ENCODE data around the gene MMP26.
"Not testable (repeated sequence)": the region's sequence is repeated elsewhere in the genome, so short reads cannot be mapped to it uniquely, and the experiment has no call there.

MMP26 gene

GRCh38 chr11:4682623-4683419 is 21.8 kb upstream of the MMP26 start:
- Histone ChIP-seq H3K36me3 (ENCODE audit: insufficient read depth, low read length) (no peaks in the 10 kb centered on the region), H3K4me3 (ENCODE audit: low read length) (no peak overlapping the region), H3K4me1 (ENCODE audit: control insufficient read depth, insufficient read depth, low read length) (no peaks in the 10 kb centered on the region), H3K4me2 (ENCODE audit: low read length) (no peak overlapping the region), H3K9ac (ENCODE audit: low read depth, low read length) (no peak overlapping the region), H3K9me3 (replicated peaks; ENCODE audit: low read length) (no peaks in the 10 kb centered on the region), H3K27me3 (ENCODE audit: control insufficient read depth, insufficient read depth, low read length) (no peaks in the 10 kb centered on the region)

GRCh38 chr11:4684631-4685285 is 19.8 kb upstream of the MMP26 start:
- no peak overlapping the region for H3K4me2 ChIP-seq (ENCODE audit: low read length)
- no peak overlapping the region for H3K9ac ChIP-seq (ENCODE audit: low read depth, low read length)
- no peaks in the 10 kb centered on the region for H3K4me1 ChIP-seq (ENCODE audit: control insufficient read depth, insufficient read depth, low read length)
- no peaks in the 10 kb centered on the region for H3K36me3 ChIP-seq (ENCODE audit: insufficient read depth, low read length)
- no peak overlapping the region for H3K4me3 ChIP-seq (ENCODE audit: low read length)
- no peaks in the 10 kb centered on the region for H3K27me3 ChIP-seq (ENCODE audit: control insufficient read depth, insufficient read depth, low read length)
- no peaks in the 10 kb centered on the region for H3K9me3 ChIP-seq (replicated peaks; ENCODE audit: low read length)

GRCh38 chr11:4695442-4695841 is 9.1 kb upstream of the MMP26 start:
- Histone ChIP-seq H3K4me3 (ENCODE audit: low read length) (no peak overlapping the region), H3K9me3 (replicated peaks; ENCODE audit: low read length) (no peaks in the 10 kb centered on the region), H3K4me2 (ENCODE audit: low read length) (no peak overlapping the region), H3K9ac (ENCODE audit: low read depth, low read length) (no peak overlapping the region), H3K36me3 (ENCODE audit: insufficient read depth, low read length) (no peaks in the 10 kb centered on the region), H3K27me3 (ENCODE audit: control insufficient read depth, insufficient read depth, low read length) (peaks cover 3% of the 10 kb centered on the region), H3K4me1 (ENCODE audit: control insufficient read depth, insufficient read depth, low read length) (no peaks in the 10 kb centered on the region)

GRCh38 chr11:4697585-4697984 is 7.0 kb upstream of the MMP26 start, which contains the start of gene OR51E2:
OR51E2 (minus strand) TSS chr11:4697853; CDS start chr11:4682711, 15,142 bp downstream.
- no peaks in the 10 kb centered on the region for H3K36me3 ChIP-seq (ENCODE audit: insufficient read depth, low read length)

GRCh38 chr11:4699697-4700435 is 4.7 kb upstream of the MMP26 start:
- Histone ChIP-seq H3K9me3 (replicated peaks; ENCODE audit: low read length) (no peaks in the 10 kb centered on the region), H3K36me3 (ENCODE audit: insufficient read depth, low read length) (no peaks in the 10 kb centered on the region), H3K27me3 (ENCODE audit: control insufficient read depth, insufficient read depth, low read length) (peaks cover 3% of the 10 kb centered on the region), H3K4me2 (ENCODE audit: low read length) (no peak overlapping the region), H3K4me3 (ENCODE audit: low read length) (no peak overlapping the region), H3K4me1 (ENCODE audit: control insufficient read depth, insufficient read depth, low read length) (no peaks in the 10 kb centered on the region), H3K9ac (ENCODE audit: low read depth, low read length) (no peak overlapping the region)

More at GRCh38 chr11:4697585-4697984, 7.0 kb upstream of the MMP26 start, which contains the start of gene OR51E2:
- Histone ChIP-seq H3K9me3 (replicated peaks; ENCODE audit: low read length) (no peaks in the 10 kb centered on the region), H3K9ac (ENCODE audit: low read depth, low read length) (no peak within 1 kb of the TSS), H3K4me1 (ENCODE audit: control insufficient read depth, insufficient read depth, low read length) (no peaks in the 10 kb centered on the region), H3K4me2 (ENCODE audit: low read length) (no peak within 1 kb of the TSS), H3K27me3 (ENCODE audit: control insufficient read depth, insufficient read depth, low read length) (peaks cover 3% of the 10 kb centered on the region), H3K4me3 (ENCODE audit: low read length) (no peak within 1 kb of the TSS)

GRCh38 chr11:4700436-4700820 is 4.2 kb upstream of the MMP26 start:
- Histone ChIP-seq H3K27me3 (ENCODE audit: control insufficient read depth, insufficient read depth, low read length) (peaks cover 3% of the 10 kb centered on the region), H3K36me3 (ENCODE audit: insufficient read depth, low read length) (no peaks in the 10 kb centered on the region), H3K9me3 (replicated peaks; ENCODE audit: low read length) (no peaks in the 10 kb centered on the region), H3K4me2 (ENCODE audit: low read length) (no peak overlapping the region), H3K4me1 (ENCODE audit: control insufficient read depth, insufficient read depth, low read length) (no peaks in the 10 kb centered on the region), H3K9ac (ENCODE audit: low read depth, low read length) (no peak overlapping the region), H3K4me3 (ENCODE audit: low read length) (no peak overlapping the region)

DNA sequence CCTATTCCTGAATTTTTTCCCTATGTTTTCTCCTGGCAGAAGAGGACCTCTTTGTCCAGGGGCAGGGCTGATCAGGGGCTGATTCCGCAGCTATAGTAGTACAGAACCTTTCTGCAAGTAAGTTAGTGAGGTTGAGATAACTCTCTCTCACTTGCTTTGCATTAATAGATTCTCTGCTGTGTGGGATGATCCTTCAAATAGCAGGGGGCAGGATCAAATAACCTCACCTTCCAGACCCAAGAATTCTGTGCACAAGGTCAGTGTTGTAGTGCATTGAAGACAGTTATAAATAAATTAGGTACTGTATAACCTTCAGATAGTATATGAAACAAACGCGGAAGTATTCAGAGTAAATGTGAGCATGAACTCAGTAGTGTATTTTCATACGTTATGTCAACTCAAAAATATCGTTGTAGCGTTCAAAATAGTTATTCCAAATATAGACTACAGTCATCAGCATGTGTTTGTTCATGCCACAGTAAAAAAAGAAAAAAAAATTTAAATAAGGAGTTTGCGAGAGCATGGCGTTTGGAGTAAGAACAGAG is 278 bp downstream of the MMP26 start:
- H3K9me3 ChIP-seq (replicated peaks; ENCODE audit: low read length): no peaks in the 10 kb centered on the region
- no peak overlapping the region for H3K4me3 ChIP-seq (ENCODE audit: low read length)
- H3K4me2 ChIP-seq (ENCODE audit: low read length): no peak overlapping the region
- H3K9ac ChIP-seq (ENCODE audit: low read depth, low read length): no peak overlapping the region
- no peaks in the 10 kb centered on the region for H3K36me3 ChIP-seq (ENCODE audit: insufficient read depth, low read length)
- peaks cover 4% of the 10 kb centered on the region for H3K27me3 ChIP-seq (ENCODE audit: control insufficient read depth, insufficient read depth, low read length)
- H3K4me1 ChIP-seq (ENCODE audit: control insufficient read depth, insufficient read depth, low read length): no peaks in the 10 kb centered on the region

- Histone ChIP-seq H3K27me3 (ENCODE audit: control insufficient read depth, insufficient read depth, low read length) (peaks cover 4% of the 10 kb centered on the region), H3K9me3 (replicated peaks; ENCODE audit: low read length) (no peaks in the 10 kb centered on the region), H3K9ac (ENCODE audit: low read depth, low read length) (no peak overlapping the region), H3K4me3 (ENCODE audit: low read length) (no peak overlapping the region), H3K36me3 (ENCODE audit: insufficient read depth, low read length) (no peaks in the 10 kb centered on the region), H3K4me1 (ENCODE audit: control insufficient read depth, insufficient read depth, low read length) (no peaks in the 10 kb centered on the region), H3K4me2 (ENCODE audit: low read length) (no peak overlapping the region)
Observed at GRCh38 chr11:4713241-4713640, 8.7 kb downstream of the MMP26 start.

- Histone ChIP-seq H3K4me3 (ENCODE audit: low read length) (no peak overlapping the region), H3K27me3 (ENCODE audit: control insufficient read depth, insufficient read depth, low read length) (peaks cover 4% of the 10 kb centered on the region), H3K4me1 (ENCODE audit: control insufficient read depth, insufficient read depth, low read length) (no peaks in the 10 kb centered on the region), H3K9me3 (replicated peaks; ENCODE audit: low read length) (no peaks in the 10 kb centered on the region), H3K36me3 (ENCODE audit: insufficient read depth, low read length) (no peaks in the 10 kb centered on the region), H3K9ac (ENCODE audit: low read depth, low read length) (no peak overlapping the region), H3K4me2 (ENCODE audit: low read length) (no peak overlapping the region)
Observed at GRCh38 chr11:4714300-4714699, 9.7 kb downstream of the MMP26 start.

DNA sequence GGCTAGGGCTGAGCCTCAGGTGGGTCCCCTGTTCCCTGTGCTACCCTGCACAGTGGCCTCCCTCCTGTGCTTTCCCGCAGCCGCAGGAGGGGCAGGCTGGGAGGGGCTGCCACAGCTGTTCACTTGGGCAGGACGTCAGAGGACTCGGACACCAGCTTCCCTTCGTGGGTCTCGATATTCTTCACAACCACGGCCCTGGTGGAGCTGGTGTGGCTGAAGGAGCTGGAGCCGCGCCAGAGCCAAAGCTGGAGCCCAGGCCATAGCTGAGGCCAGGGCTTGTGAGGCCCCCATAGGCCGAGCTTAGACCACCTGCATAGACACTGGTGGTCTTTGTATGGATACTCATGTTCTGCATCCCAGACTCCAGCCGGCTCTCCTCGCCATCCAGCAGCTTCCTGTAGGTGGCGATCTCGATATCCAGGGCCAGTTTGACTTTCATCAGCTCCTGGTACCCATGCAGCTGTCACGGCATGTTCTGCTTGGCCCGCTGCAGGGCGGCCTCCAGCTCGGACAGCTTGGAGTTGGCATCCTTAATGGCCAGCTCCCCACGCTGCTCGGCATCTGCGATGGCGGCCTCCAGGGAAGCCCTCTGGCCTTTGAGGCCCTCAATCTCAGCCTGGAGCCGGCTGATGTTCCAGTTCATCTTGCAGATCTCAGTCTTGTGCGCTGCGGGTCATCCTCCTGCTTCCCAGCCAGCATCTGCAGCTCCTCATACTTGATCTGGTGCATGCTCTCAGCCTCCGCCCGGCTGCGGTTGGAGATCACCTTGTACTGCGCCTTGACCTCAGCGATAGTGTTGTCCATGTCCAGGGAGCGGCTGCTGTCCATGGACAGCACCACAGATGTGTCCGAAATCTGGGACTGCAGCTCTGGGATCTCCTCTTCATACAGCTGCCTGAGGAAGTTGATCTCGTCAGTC is 18.3 kb downstream of the MMP26 start:
- H3K9me3 ChIP-seq (replicated peaks; ENCODE audit: low read length); H3K4me3 ChIP-seq (ENCODE audit: low read length); H3K9ac ChIP-seq (ENCODE audit: low read depth, low read length); H3K27me3 ChIP-seq (ENCODE audit: control insufficient read depth, insufficient read depth, low read length); H3K4me1 ChIP-seq (ENCODE audit: control insufficient read depth, insufficient read depth, low read length); H3K4me2 ChIP-seq (ENCODE audit: low read length); H3K36me3 ChIP-seq (ENCODE audit: insufficient read depth, low read length): not testable (repeated sequence)

Measured in skeletal muscle satellite cell (primary cell).